HG03558 (cell line): ENCODE results near the gene SYT5.

Experiments used
- ATAC-seq: cut with Tn5 transposase; IDR thresholded peaks from one replicate; pipeline ENCODE4 v1.9.1; 2021; ENCODE audit warnings: moderate number of reproducible peaks; ENCODE audit not compliant: unreplicated experiment; ENCODE audit errors: extremely low read depth

The SYT5 gene

GRCh38 chr19:55149078-55150003 lies 30.7 kb downstream of the SYT5 start, which contains the start of gene TNNT1:
Gene TNNT1, minus strand, starts transcription at chr19:55149206. Its CDS starts 2,049 bp downstream, at chr19:55147157.
- no peak for ATAC-seq

- no peak for ATAC-seq
Measured at GRCh38 chr19:55147545-55148251, 32.4 kb downstream of the SYT5 start.

- no peak for ATAC-seq
Measured at GRCh38 chr19:55146705-55147273, 33.3 kb downstream of the SYT5 start.

- no peak for ATAC-seq
Measured at GRCh38 chr19:55146078-55146704, 33.9 kb downstream of the SYT5 start.

- ATAC-seq: no peak
Measured at GRCh38 chr19:55145232-55145631, 34.9 kb downstream of the SYT5 start.

GRCh38 chr19:55141696-55142095 lies 38.4 kb downstream of the SYT5 start:
- no peak for ATAC-seq

- ATAC-seq: no peak
Measured at GRCh38 chr19:55137915-55138314, 42.2 kb downstream of the SYT5 start.

GRCh38 chr19:55136399-55137102 lies 43.5 kb downstream of the SYT5 start:
- no peak for ATAC-seq

GRCh38 chr19:55134736-55135135 lies 45.4 kb downstream of the SYT5 start:
- no peak for ATAC-seq

GRCh38 chr19:55133639-55134444 lies 46.2 kb downstream of the SYT5 start:
- ATAC-seq: no peak

GRCh38 chr19:55132453-55133129 lies 47.5 kb downstream of the SYT5 start:
- ATAC-seq: no peak

- ATAC-seq: no peak
Measured at GRCh38 chr19:55131421-55131820, 48.7 kb downstream of the SYT5 start.
